ENCODE measurements around the gene PARD3B. TPM values are rescaled to one million over a fixed set of nuclear protein-coding genes. Genes with fewer than 3 reads are reported as not detected.

The PARD3B gene
- total RNA-seq, 3 donors from 2014 or later = 0.18 to 0.48 (median 0.27) TPM

- Mint-ChIP-seq H3K27me3 (ENCODE audit: low read depth) (no peaks in the 10 kb centered on the region), H3K4me1 (ENCODE audit: low read depth) (no peaks in the 10 kb centered on the region), H3K9me3 (no peaks in the 10 kb centered on the region), H3K36me3 (ENCODE audit: insufficient read depth) (no peaks in the 10 kb centered on the region), H3K4me3 (no peak overlapping the region)
- ATAC-seq (no peak), DNase-seq (no peak)
Measured at GRCh38 chr2:205148755-205149154, 603.5 kb downstream of the PARD3B start.

GRCh38 chr2:205156457-205156856 is 611.2 kb downstream of the PARD3B start:
- DNase-seq = no peak
- Mint-ChIP-seq H3K4me3 (no peak overlapping the region), H3K27me3 (ENCODE audit: low read depth) (no peaks in the 10 kb centered on the region), H3K36me3 (ENCODE audit: insufficient read depth) (no peaks in the 10 kb centered on the region), H3K9me3 (no peaks in the 10 kb centered on the region), H3K4me1 (ENCODE audit: low read depth) (no peaks in the 10 kb centered on the region)
- ATAC-seq = no peak

GRCh38 chr2:205158404-205158803 is 613.1 kb downstream of the PARD3B start:
- Mint-ChIP-seq H3K9me3 (no peaks in the 10 kb centered on the region), H3K4me1 (ENCODE audit: low read depth) (no peaks in the 10 kb centered on the region), H3K36me3 (ENCODE audit: insufficient read depth) (no peaks in the 10 kb centered on the region), H3K4me3 (no peak overlapping the region), H3K27me3 (ENCODE audit: low read depth) (no peaks in the 10 kb centered on the region)
- ATAC-seq (no peak), DNase-seq (no peak)

- Mint-ChIP-seq H3K36me3 (ENCODE audit: insufficient read depth) (no peaks in the 10 kb centered on the region), H3K4me3 (no peak overlapping the region)
Measured at GRCh38 chr2:205161156-205161839, 616.0 kb downstream of the PARD3B start.

GRCh38 chr2:205166745-205167144 is 621.5 kb downstream of the PARD3B start:
- DNase-seq = no peak
- Mint-ChIP-seq H3K4me3 (no peak overlapping the region), H3K4me1 (ENCODE audit: low read depth) (peaks cover 4% of the 10 kb centered on the region), H3K27me3 (ENCODE audit: low read depth) (no peaks in the 10 kb centered on the region), H3K36me3 (ENCODE audit: insufficient read depth) (no peaks in the 10 kb centered on the region), H3K9me3 (no peaks in the 10 kb centered on the region)
- ATAC-seq = no peak

More at GRCh38 chr2:205161156-205161839, 616.0 kb downstream of the PARD3B start:
- ATAC-seq (no peak), DNase-seq (no peak)
- no peaks in the 10 kb centered on the region for H3K9me3 Mint-ChIP-seq
- no peaks in the 10 kb centered on the region for H3K4me1 Mint-ChIP-seq (ENCODE audit: low read depth)
- H3K27me3 Mint-ChIP-seq (ENCODE audit: low read depth) = no peaks in the 10 kb centered on the region

- DNase-seq (no peak), ATAC-seq (no peak)
- Mint-ChIP-seq H3K4me3 (no peak overlapping the region), H3K9me3 (no peaks in the 10 kb centered on the region), H3K4me1 (ENCODE audit: low read depth) (peaks cover 4% of the 10 kb centered on the region), H3K27me3 (ENCODE audit: low read depth) (no peaks in the 10 kb centered on the region), H3K36me3 (ENCODE audit: insufficient read depth) (no peaks in the 10 kb centered on the region)
Measured at GRCh38 chr2:205169012-205169411, 623.7 kb downstream of the PARD3B start.

GRCh38 chr2:205169464-205169863 is 624.2 kb downstream of the PARD3B start:
- H3K9me3 Mint-ChIP-seq = no peaks in the 10 kb centered on the region
- H3K36me3 Mint-ChIP-seq (ENCODE audit: insufficient read depth) = no peaks in the 10 kb centered on the region
- ATAC-seq = no peak
- H3K4me1 Mint-ChIP-seq (ENCODE audit: low read depth) = peaks cover 4% of the 10 kb centered on the region
- H3K27me3 Mint-ChIP-seq (ENCODE audit: low read depth) = no peaks in the 10 kb centered on the region
- no peak for DNase-seq
- no peak overlapping the region for H3K4me3 Mint-ChIP-seq

- Mint-ChIP-seq H3K9me3 (no peaks in the 10 kb centered on the region), H3K27me3 (ENCODE audit: low read depth) (no peaks in the 10 kb centered on the region), H3K4me3 (no peak overlapping the region), H3K4me1 (ENCODE audit: low read depth) (peaks cover 4% of the 10 kb centered on the region), H3K36me3 (ENCODE audit: insufficient read depth) (no peaks in the 10 kb centered on the region)
- DNase-seq = no peak
- ATAC-seq = no peak
Measured at GRCh38 chr2:205170399-205170798, 625.1 kb downstream of the PARD3B start.

GRCh38 chr2:205171261-205171940 is 626.1 kb downstream of the PARD3B start:
- no peak for ATAC-seq
- Mint-ChIP-seq H3K27me3 (ENCODE audit: low read depth) (no peaks in the 10 kb centered on the region), H3K9me3 (no peaks in the 10 kb centered on the region), H3K36me3 (ENCODE audit: insufficient read depth) (no peaks in the 10 kb centered on the region), H3K4me3 (no peak overlapping the region), H3K4me1 (ENCODE audit: low read depth) (peaks cover 4% of the 10 kb centered on the region)
- no peak for DNase-seq

GRCh38 chr2:205175831-205176230 is 630.6 kb downstream of the PARD3B start:
- Mint-ChIP-seq H3K4me3 (no peak overlapping the region), H3K27me3 (ENCODE audit: low read depth) (no peaks in the 10 kb centered on the region), H3K9me3 (no peaks in the 10 kb centered on the region), H3K36me3 (ENCODE audit: insufficient read depth) (no peaks in the 10 kb centered on the region), H3K4me1 (ENCODE audit: low read depth) (no peaks in the 10 kb centered on the region)
- ATAC-seq = no peak
- no peak for DNase-seq

- DNase-seq (no peak), ATAC-seq (no peak)
- no peaks in the 10 kb centered on the region for H3K4me1 Mint-ChIP-seq (ENCODE audit: low read depth)
- no peak overlapping the region for H3K4me3 Mint-ChIP-seq
- no peaks in the 10 kb centered on the region for H3K36me3 Mint-ChIP-seq (ENCODE audit: insufficient read depth)
- H3K27me3 Mint-ChIP-seq (ENCODE audit: low read depth) = no peaks in the 10 kb centered on the region
- no peaks in the 10 kb centered on the region for H3K9me3 Mint-ChIP-seq
Measured at GRCh38 chr2:205176546-205176945, 631.3 kb downstream of the PARD3B start.

GRCh38 chr2:205177546-205177945 is 632.3 kb downstream of the PARD3B start:
- H3K9me3 Mint-ChIP-seq = no peaks in the 10 kb centered on the region
- no peaks in the 10 kb centered on the region for H3K27me3 Mint-ChIP-seq (ENCODE audit: low read depth)
- DNase-seq (no peak), ATAC-seq (no peak)
- no peaks in the 10 kb centered on the region for H3K4me1 Mint-ChIP-seq (ENCODE audit: low read depth)
- H3K36me3 Mint-ChIP-seq (ENCODE audit: insufficient read depth) = no peaks in the 10 kb centered on the region
- H3K4me3 Mint-ChIP-seq = no peak overlapping the region

- H3K27me3 Mint-ChIP-seq (ENCODE audit: low read depth) = no peaks in the 10 kb centered on the region
- ATAC-seq (no peak), DNase-seq (no peak)
- H3K4me1 Mint-ChIP-seq (ENCODE audit: low read depth) = no peaks in the 10 kb centered on the region
- H3K9me3 Mint-ChIP-seq = no peaks in the 10 kb centered on the region
- H3K4me3 Mint-ChIP-seq = no peak overlapping the region
- no peaks in the 10 kb centered on the region for H3K36me3 Mint-ChIP-seq (ENCODE audit: insufficient read depth)
Measured at GRCh38 chr2:205180730-205181129, 635.5 kb downstream of the PARD3B start.

- no peak overlapping the region for H3K4me3 Mint-ChIP-seq
- no peaks in the 10 kb centered on the region for H3K27me3 Mint-ChIP-seq (ENCODE audit: low read depth)
- no peaks in the 10 kb centered on the region for H3K36me3 Mint-ChIP-seq (ENCODE audit: insufficient read depth)
- DNase-seq (no peak), ATAC-seq (no peak)
- no peaks in the 10 kb centered on the region for H3K4me1 Mint-ChIP-seq (ENCODE audit: low read depth)
- H3K9me3 Mint-ChIP-seq = no peaks in the 10 kb centered on the region
Measured at GRCh38 chr2:205187731-205188130, 642.5 kb downstream of the PARD3B start.

All from activated T-cell treated with anti-CD3 and anti-CD28 coated beads, Interleukin-2, amount 50 U/mL, for 4 hours (primary cell).